ENCODE measurements around the gene ATP1B1.

DNA sequence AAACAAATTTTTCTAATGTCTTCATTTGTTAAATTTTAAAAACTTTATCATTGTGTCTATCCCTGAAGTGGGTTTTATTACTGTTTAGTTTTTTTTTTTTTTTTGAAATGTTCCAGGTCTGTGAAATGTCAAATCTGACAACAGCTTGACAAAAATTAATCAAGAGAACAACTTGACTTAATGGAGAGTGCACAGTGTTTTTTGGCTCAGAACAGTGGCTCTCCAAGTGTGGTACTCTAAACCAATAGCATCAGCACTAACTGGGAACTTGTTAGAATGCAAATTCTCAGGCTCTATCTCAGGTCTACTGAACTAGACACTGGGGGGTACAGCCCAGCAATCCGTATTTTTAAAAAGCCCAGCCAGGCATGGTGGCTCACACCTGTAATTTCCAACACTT lies 49.2 kb downstream of the ATP1B1 start:
- TF ChIP-seq, protein P1, sequence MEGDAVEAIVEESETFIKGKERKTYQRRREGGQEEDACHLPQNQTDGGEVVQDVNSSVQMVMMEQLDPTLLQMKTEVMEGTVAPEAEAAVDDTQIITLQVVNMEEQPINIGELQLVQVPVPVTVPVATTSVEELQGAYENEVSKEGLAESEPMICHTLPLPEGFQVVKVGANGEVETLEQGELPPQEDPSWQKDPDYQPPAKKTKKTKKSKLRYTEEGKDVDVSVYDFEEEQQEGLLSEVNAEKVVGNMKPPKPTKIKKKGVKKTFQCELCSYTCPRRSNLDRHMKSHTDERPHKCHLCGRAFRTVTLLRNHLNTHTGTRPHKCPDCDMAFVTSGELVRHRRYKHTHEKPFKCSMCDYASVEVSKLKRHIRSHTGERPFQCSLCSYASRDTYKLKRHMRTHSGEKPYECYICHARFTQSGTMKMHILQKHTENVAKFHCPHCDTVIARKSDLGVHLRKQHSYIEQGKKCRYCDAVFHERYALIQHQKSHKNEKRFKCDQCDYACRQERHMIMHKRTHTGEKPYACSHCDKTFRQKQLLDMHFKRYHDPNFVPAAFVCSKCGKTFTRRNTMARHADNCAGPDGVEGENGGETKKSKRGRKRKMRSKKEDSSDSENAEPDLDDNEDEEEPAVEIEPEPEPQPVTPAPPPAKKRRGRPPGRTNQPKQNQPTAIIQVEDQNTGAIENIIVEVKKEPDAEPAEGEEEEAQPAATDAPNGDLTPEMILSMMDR (IDR thresholded peaks at IDR 0.05; ENCODE audit: insufficient read depth, low read length, poor library complexity, severe bottlenecking) = no peak
- TF ChIP-seq EZH2phosphoT487 (conservative IDR thresholded peaks at IDR 0.05; ENCODE audit: low read length) = no peak

Data from SU-DHL-6 (cell line).